Uterus (tissue), 2 donors: ENCODE results near the gene PYDC2.

Experiments used
- CTCF ChIP-seq, 4 experiments: fragments of 200-600 bp in 2 of 4; fragments of 450-650 bp in 2 of 4; sonication (generic) in 2 of 4; IDR thresholded peaks; one replicate each; pipeline ENCODE4 v1.5.1; 2016 to 2019; ENCODE audit warnings: antibody characterized with exemption in 4 of 4, mild to moderate bottlenecking in 2 of 4, moderate library complexity in 1 of 4
- POLR2A ChIP-seq, 2 donors: fragments of 450-650 bp; IDR thresholded peaks; one replicate each; pipeline ENCODE4 v1.6.1; 2016; ENCODE audit warnings: antibody characterized with exemption in 2 of 2, mild to moderate bottlenecking in 1 of 2, moderate library complexity in 1 of 2

- no peak for TF ChIP-seq POLR2A (IDR thresholded peaks at IDR 0.05)
- TF ChIP-seq CTCF (IDR thresholded peaks at IDR 0.05): no peak
Measured at GRCh38 chr3:191435981-191436380, 25.0 kb upstream of the PYDC2 start.
